ENCODE measurements around the gene SLAMF1.

SLAMF1 gene

DNA sequence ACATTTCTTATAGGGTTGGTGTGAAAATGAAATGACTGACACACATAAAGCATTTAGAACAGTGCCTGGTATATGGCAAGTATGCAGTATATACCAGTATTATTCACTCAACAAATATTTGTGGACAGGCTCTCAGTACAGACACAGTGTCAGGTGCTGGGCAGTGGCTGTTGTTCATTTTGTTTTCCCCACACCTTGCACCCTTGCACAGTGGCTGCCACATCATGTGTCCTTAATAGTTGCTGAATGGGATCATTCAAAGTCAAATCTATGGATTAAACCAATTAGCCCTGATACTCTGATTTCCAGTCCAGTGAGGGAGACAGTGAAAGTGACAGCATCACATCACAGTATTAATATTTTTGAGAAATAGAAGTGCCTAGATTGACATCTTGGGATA lies 2.4 kb downstream of the SLAMF1 start:
- DNase-seq: no peak
- Histone ChIP-seq H3K36me3 (replicated peaks) (no peaks in the 10 kb centered on the region), H3K4me3 (ENCODE audit: low read depth, low read length) (no peak overlapping the region), H3K27me3 (replicated peaks) (no peaks in the 10 kb centered on the region), H3K27ac (no peak overlapping the region)
- TF ChIP-seq, protein P1, sequence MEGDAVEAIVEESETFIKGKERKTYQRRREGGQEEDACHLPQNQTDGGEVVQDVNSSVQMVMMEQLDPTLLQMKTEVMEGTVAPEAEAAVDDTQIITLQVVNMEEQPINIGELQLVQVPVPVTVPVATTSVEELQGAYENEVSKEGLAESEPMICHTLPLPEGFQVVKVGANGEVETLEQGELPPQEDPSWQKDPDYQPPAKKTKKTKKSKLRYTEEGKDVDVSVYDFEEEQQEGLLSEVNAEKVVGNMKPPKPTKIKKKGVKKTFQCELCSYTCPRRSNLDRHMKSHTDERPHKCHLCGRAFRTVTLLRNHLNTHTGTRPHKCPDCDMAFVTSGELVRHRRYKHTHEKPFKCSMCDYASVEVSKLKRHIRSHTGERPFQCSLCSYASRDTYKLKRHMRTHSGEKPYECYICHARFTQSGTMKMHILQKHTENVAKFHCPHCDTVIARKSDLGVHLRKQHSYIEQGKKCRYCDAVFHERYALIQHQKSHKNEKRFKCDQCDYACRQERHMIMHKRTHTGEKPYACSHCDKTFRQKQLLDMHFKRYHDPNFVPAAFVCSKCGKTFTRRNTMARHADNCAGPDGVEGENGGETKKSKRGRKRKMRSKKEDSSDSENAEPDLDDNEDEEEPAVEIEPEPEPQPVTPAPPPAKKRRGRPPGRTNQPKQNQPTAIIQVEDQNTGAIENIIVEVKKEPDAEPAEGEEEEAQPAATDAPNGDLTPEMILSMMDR (IDR thresholded peaks at IDR 0.05; ENCODE audit: low read depth, low read length, missing control alignments): no peak
- in situ Hi-C loops (cut with HindIII; ENCODE audit: low pct_ligation_motif_present, low sequenced_read_pairs): no loop called here

DNA sequence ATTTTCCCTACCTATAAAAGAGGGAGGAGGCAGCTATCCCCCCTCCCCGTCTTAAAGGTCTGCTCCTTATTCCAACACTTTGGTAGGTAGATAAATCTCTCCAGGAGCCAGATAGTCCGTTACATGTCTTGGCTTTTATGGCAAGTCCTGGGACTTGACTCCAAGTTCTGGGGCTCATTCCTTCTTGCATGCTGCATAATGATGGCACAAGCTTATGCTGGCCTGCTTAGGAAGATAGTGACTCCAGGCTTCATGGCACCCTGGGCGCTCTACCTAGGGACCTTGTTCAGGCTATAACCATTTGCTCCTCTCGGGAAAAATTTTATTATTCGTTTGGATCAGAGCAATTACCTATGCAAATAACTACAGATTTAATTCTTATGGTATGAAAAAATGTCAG lies 3.7 kb downstream of the SLAMF1 start:
- in situ Hi-C loops (cut with HindIII; ENCODE audit: low pct_ligation_motif_present, low sequenced_read_pairs): no loop called here
- Histone ChIP-seq H3K27me3 (replicated peaks) (no peaks in the 10 kb centered on the region), H3K27ac (no peak overlapping the region), H3K36me3 (replicated peaks) (no peaks in the 10 kb centered on the region), H3K4me3 (ENCODE audit: low read depth, low read length) (no peak overlapping the region)
- TF ChIP-seq, protein P1 (IDR thresholded peaks at IDR 0.05; ENCODE audit: low read depth, low read length, missing control alignments): no peak
- DNase-seq: no peak

DNA sequence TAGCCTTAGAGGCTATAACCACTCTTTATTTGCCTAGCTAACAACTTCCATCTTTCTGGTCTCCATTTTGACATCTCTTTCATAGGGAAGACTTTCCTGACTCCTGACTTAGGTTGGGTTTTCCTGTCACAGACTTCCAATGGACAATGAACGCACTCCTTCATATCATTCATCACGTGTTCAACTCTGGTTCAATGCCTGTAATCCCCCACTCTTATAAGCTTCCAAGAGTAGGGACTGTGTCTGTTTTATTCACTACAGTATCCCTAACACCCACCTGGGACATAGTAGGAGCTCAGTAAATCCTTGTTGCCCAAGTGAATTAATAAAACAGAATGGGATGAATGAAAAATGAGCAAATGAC lies 4.6 kb downstream of the SLAMF1 start:
- Histone ChIP-seq H3K36me3 (replicated peaks) (no peaks in the 10 kb centered on the region), H3K4me3 (ENCODE audit: low read depth, low read length) (no peak overlapping the region), H3K27ac (no peak overlapping the region), H3K27me3 (replicated peaks) (no peaks in the 10 kb centered on the region)
- in situ Hi-C loops (cut with HindIII; ENCODE audit: low pct_ligation_motif_present, low sequenced_read_pairs): no loop called here
- TF ChIP-seq, protein P1 (IDR thresholded peaks at IDR 0.05; ENCODE audit: low read depth, low read length, missing control alignments): no peak
- no peak for DNase-seq

DNA sequence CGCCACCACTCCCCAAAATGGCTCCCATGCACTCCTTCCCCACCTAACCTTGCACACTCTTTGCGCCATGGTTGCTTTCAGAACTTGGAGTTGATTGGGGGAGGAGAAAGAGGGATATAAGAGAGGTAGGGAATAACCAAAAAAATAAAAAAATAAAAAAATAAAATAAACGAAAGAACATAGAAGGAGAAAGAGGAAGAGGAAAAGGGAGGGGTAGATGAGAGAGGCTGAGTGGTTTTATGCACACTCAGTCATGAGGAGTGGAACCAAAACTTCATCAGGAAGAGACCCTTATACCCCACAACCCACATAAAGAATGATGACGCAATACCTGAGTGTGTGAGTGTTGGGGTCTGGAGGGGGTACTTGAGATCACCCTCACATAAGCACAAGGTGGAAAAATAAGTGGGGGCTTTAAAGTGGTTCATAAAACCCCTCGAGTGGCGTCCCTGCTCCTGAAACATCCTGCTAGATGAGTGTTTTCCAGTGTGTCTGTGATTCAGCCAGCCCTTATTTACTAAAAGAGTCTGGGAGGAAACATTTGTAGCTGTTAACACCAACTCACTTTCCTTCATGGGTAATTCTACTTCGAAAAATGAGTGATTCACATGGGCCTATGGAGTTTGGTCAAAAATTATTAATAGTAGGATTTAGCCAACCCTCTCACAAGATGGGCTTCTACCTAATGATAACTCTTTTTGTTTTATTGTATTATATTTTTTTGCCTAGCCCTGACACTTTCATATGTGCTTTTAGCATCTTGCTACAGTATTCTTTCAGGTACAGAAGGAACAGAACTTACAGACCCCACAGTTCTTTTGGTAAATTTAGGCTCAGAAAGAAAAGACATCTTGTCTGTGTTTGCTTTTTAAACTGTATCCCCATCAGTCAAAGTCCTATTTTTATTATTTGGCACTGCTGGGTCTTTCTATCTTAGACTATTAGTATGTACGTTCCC lies 5.2 kb downstream of the SLAMF1 start:
- DNase-seq: no peak
- TF ChIP-seq, protein P1 (IDR thresholded peaks at IDR 0.05; ENCODE audit: low read depth, low read length, missing control alignments): no peak
- Histone ChIP-seq H3K27me3 (replicated peaks) (no peaks in the 10 kb centered on the region), H3K36me3 (replicated peaks) (no peaks in the 10 kb centered on the region), H3K4me3 (ENCODE audit: low read depth, low read length) (no peak overlapping the region), H3K27ac (no peak overlapping the region)
- in situ Hi-C loops (cut with HindIII; ENCODE audit: low pct_ligation_motif_present, low sequenced_read_pairs): no loop called here

DNA sequence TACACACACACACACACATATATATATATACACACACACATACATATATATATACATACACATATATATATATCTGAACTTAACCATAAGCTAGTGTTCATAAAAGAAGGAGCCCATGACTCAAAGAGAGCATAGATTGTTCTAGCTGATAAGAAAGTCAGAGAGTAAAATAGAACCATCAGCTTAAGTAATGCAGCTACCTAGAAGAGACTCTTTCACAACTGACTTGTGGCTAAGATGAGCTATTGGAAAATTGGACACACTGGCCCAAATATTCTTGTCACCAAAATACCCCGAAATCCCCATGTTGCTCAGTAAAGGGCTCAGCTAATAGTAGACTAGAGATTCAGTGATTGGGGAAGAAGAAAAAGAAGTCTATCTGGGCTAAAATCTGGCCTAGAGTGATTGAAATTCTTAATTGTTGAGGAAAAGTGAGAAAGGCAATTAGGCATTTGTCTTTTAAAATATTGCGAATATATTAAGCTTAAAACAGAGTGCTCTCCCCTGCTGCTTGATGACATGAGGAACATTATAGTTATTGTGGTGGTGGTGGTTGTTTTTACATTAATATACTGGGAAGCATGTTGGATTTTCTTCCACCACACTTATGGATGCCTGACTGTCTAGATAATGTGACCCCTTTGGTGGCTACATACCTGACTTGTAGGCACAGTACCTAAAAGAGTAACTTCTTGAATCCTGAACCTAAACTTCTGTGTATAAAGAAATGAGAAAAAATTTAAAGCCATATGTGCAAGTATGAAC lies 6.3 kb downstream of the SLAMF1 start:
- Histone ChIP-seq H3K27me3 (replicated peaks) (no peaks in the 10 kb centered on the region), H3K36me3 (replicated peaks) (no peaks in the 10 kb centered on the region), H3K4me3 (ENCODE audit: low read depth, low read length) (no peak overlapping the region), H3K27ac (no peak overlapping the region)
- in situ Hi-C loops (cut with HindIII; ENCODE audit: low pct_ligation_motif_present, low sequenced_read_pairs): no loop called here
- DNase-seq: no peak
- TF ChIP-seq, protein P1 (IDR thresholded peaks at IDR 0.05; ENCODE audit: low read depth, low read length, missing control alignments): no peak

Data from brain microvascular endothelial cell (primary cell).